ENCODE results near the gene UGT1A1.

The UGT1A1 gene

GRCh38 chr2:233754872-233755611, 5.0 kb upstream of the UGT1A1 start:
- Histone ChIP-seq H3K4me1 (ENCODE audit: control insufficient read depth in 1 of 2, insufficient read depth in 1 of 2, low read depth in 1 of 2, low read length in 1 of 2) (no peaks in the 10 kb centered on the region), H3K36me3 (no peaks in the 10 kb centered on the region), H3K9me3 (no peaks in the 10 kb centered on the region)

GRCh38 chr2:233756429-233757081, 3.5 kb upstream of the UGT1A1 start:
- H3K27me3 ChIP-seq, result no peaks in the 10 kb centered on the region
- H3K36me3 ChIP-seq, result no peaks in the 10 kb centered on the region
- H3K9me3 ChIP-seq, result no peaks in the 10 kb centered on the region
- TF ChIP-seq CTCF (IDR thresholded peaks at IDR 0.05), result no peak
- H3K4me3 ChIP-seq (ENCODE audit: low read depth in 1 of 2, low read length in 1 of 2), result no peak overlapping the region
- H3K27ac ChIP-seq, result no peak overlapping the region
- H3K4me1 ChIP-seq (ENCODE audit: control insufficient read depth in 1 of 2, insufficient read depth in 1 of 2, low read depth in 1 of 2, low read length in 1 of 2), result no peaks in the 10 kb centered on the region

More at GRCh38 chr2:233754872-233755611, 5.0 kb upstream of the UGT1A1 start:
- TF ChIP-seq CTCF (IDR thresholded peaks at IDR 0.05), result no peak
- H3K27me3 ChIP-seq, result no peaks in the 10 kb centered on the region
- no peak overlapping the region for H3K27ac ChIP-seq
- H3K4me3 ChIP-seq (ENCODE audit: low read depth in 1 of 2, low read length in 1 of 2), result no peak overlapping the region

GRCh38 chr2:233758141-233758540, 1.9 kb upstream of the UGT1A1 start:
- TF ChIP-seq CTCF (IDR thresholded peaks at IDR 0.05), result no peak
- no peaks in the 10 kb centered on the region for H3K4me1 ChIP-seq (ENCODE audit: control insufficient read depth in 1 of 2, insufficient read depth in 1 of 2, low read depth in 1 of 2, low read length in 1 of 2)
- H3K36me3 ChIP-seq, result no peaks in the 10 kb centered on the region
- no peak overlapping the region for H3K4me3 ChIP-seq (ENCODE audit: low read depth in 1 of 2, low read length in 1 of 2)
- no peak overlapping the region for H3K27ac ChIP-seq
- H3K9me3 ChIP-seq, result no peaks in the 10 kb centered on the region
- no peaks in the 10 kb centered on the region for H3K27me3 ChIP-seq

GRCh38 chr2:233758849-233759248, 1.2 kb upstream of the UGT1A1 start:
- TF ChIP-seq CTCF (IDR thresholded peaks at IDR 0.05), result no peak
- Histone ChIP-seq H3K9me3 (no peaks in the 10 kb centered on the region), H3K27me3 (peaks cover 7% of the 10 kb centered on the region), H3K27ac (no peak overlapping the region), H3K4me1 (ENCODE audit: control insufficient read depth in 1 of 2, insufficient read depth in 1 of 2, low read depth in 1 of 2, low read length in 1 of 2) (no peaks in the 10 kb centered on the region), H3K4me3 (ENCODE audit: low read depth in 1 of 2, low read length in 1 of 2) (no peak overlapping the region), H3K36me3 (no peaks in the 10 kb centered on the region)

- H3K4me1 ChIP-seq (ENCODE audit: control insufficient read depth in 1 of 2, insufficient read depth in 1 of 2, low read depth in 1 of 2, low read length in 1 of 2), result no peaks in the 10 kb centered on the region
- H3K4me3 ChIP-seq (ENCODE audit: low read depth in 1 of 2, low read length in 1 of 2), result no peak overlapping the region
- no peaks in the 10 kb centered on the region for H3K9me3 ChIP-seq
- H3K27me3 ChIP-seq, result peaks cover 13% of the 10 kb centered on the region
- H3K27ac ChIP-seq, result no peak overlapping the region
- no peak for TF ChIP-seq CTCF (IDR thresholded peaks at IDR 0.05)
- no peaks in the 10 kb centered on the region for H3K36me3 ChIP-seq
These were observed 1.1 kb downstream of the UGT1A1 start for GRCh38 chr2:233761040-233761769.

Measured in neutrophil (primary cell).